ENCODE measurements around the gene FAM210A.
"Not testable (repeated sequence)": the region's sequence is repeated elsewhere in the genome, so short reads cannot be mapped to it uniquely, and the experiment has no call there.

The FAM210A gene

GRCh38 chr18:13700153-13700552, 26.2 kb downstream of the FAM210A start:
- DNase-seq (ENCODE audit: low read depth): no peak

GRCh38 chr18:13696961-13697360, 29.4 kb downstream of the FAM210A start:
- peak; percentile 15 for DNase-seq (ENCODE audit: low read depth)

GRCh38 chr18:13695337-13695736, 31.0 kb downstream of the FAM210A start:
- DNase-seq (ENCODE audit: low read depth): not testable (repeated sequence)

GRCh38 chr18:13690060-13690459, 36.3 kb downstream of the FAM210A start:
- DNase-seq (ENCODE audit: low read depth): not testable (repeated sequence)

GRCh38 chr18:13688191-13689136, 37.9 kb downstream of the FAM210A start:
- no peak for DNase-seq (ENCODE audit: low read depth)

- no peak for DNase-seq (ENCODE audit: low read depth)
These were observed 41.8 kb downstream of the FAM210A start for GRCh38 chr18:13684546-13684945.

GRCh38 chr18:13681701-13682100, 44.7 kb downstream of the FAM210A start:
- no peak for DNase-seq (ENCODE audit: low read depth)

- no peak for DNase-seq (ENCODE audit: low read depth)
These were observed 45.7 kb downstream of the FAM210A start for GRCh38 chr18:13680612-13681011.

GRCh38 chr18:13677350-13677749, 49.0 kb downstream of the FAM210A start:
- DNase-seq (ENCODE audit: low read depth): not testable (repeated sequence)

GRCh38 chr18:13676471-13676870, 49.9 kb downstream of the FAM210A start:
- no peak for DNase-seq (ENCODE audit: low read depth)

GRCh38 chr18:13672657-13673056, 53.7 kb downstream of the FAM210A start:
- no peak for DNase-seq (ENCODE audit: low read depth)

GRCh38 chr18:13661779-13662256, 64.5 kb downstream of the FAM210A start:
- no peak for DNase-seq (ENCODE audit: low read depth)

GRCh38 chr18:13661051-13661778, 65.1 kb downstream of the FAM210A start:
- DNase-seq (ENCODE audit: low read depth): no peak

GRCh38 chr18:13660510-13660909, 65.8 kb downstream of the FAM210A start:
- peak; percentile 62 for DNase-seq (ENCODE audit: low read depth)

- DNase-seq (ENCODE audit: low read depth): no peak
These were observed 67.7 kb downstream of the FAM210A start for GRCh38 chr18:13658436-13659204.

GRCh38 chr18:13657974-13658373, 68.4 kb downstream of the FAM210A start:
- DNase-seq (ENCODE audit: low read depth): no peak

GRCh38 chr18:13653746-13654433, 72.5 kb downstream of the FAM210A start:
- no peak for DNase-seq (ENCODE audit: low read depth)

- DNase-seq (ENCODE audit: low read depth): no peak
These were observed 76.7 kb downstream of the FAM210A start for GRCh38 chr18:13649397-13650390.

GRCh38 chr18:13647761-13648160, 78.6 kb downstream of the FAM210A start:
- DNase-seq (ENCODE audit: low read depth): no peak

GRCh38 chr18:13646633-13647032, 79.7 kb downstream of the FAM210A start:
- DNase-seq (ENCODE audit: low read depth): no peak
